KOPT-K1 (cell line): ENCODE results near the gene CCL22.
"Not testable (repeated sequence)": the region's sequence is repeated elsewhere in the genome, so short reads cannot be mapped to it uniquely, and the experiment has no call there.

ENCODE experiments used
- H3K27ac ChIP-seq: fragments of 200-600 bp; sonication (generic); 2 replicates; pipeline ENCODE4 v1.5.1; 2016; ENCODE audit warnings: antibody characterized with exemption, mild to moderate bottlenecking, low read depth, low read length; ENCODE audit not compliant: poor library complexity, severe bottlenecking
- H3K36me3 ChIP-seq: fragments of 200-600 bp; sonication (generic); 2 replicates; pipeline ENCODE4 v1.5.1; 2017; ENCODE audit warnings: antibody characterized with exemption, mild to moderate bottlenecking, low read length, moderate library complexity; ENCODE audit not compliant: insufficient read depth
- H3K9me3 ChIP-seq: fragments of 200-600 bp; sonication (generic); 2 replicates; pipeline ENCODE4 v1.5.1; 2017; ENCODE audit warnings: antibody characterized with exemption, low read length, mild to moderate bottlenecking; ENCODE audit not compliant: insufficient read depth, poor library complexity, severe bottlenecking

Gene CCL22

GRCh38 chr16:57391300-57391699 lies 32.7 kb downstream of the CCL22 start:
- no peaks in the 10 kb centered on the region for H3K9me3 ChIP-seq
- no peak overlapping the region for H3K27ac ChIP-seq
- no peaks in the 10 kb centered on the region for H3K36me3 ChIP-seq

GRCh38 chr16:57391708-57392107 lies 33.1 kb downstream of the CCL22 start:
- Histone ChIP-seq H3K27ac (no peak overlapping the region), H3K36me3 (no peaks in the 10 kb centered on the region), H3K9me3 (no peaks in the 10 kb centered on the region)

DNA sequence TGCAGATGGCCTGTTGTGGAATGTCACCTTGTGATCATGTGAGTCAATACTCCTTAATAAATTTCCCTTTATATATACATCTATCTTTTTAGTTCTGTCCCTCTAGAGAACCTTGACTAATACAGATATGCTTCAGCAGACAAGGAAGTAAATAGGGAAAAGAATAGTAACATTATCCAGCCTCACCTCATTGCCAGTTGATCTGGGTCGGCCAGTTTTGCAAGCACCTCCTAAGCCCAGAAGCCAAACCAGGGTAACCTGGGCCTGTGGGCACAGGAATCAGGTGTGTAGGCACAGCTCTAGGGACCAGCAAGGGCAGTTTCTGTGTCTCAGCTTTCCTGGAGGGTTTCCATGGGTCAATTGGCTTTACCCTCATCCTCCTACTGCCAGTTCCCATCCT lies 34.1 kb downstream of the CCL22 start:
- Histone ChIP-seq H3K9me3 (no peaks in the 10 kb centered on the region), H3K36me3 (no peaks in the 10 kb centered on the region), H3K27ac (no peak overlapping the region)

DNA sequence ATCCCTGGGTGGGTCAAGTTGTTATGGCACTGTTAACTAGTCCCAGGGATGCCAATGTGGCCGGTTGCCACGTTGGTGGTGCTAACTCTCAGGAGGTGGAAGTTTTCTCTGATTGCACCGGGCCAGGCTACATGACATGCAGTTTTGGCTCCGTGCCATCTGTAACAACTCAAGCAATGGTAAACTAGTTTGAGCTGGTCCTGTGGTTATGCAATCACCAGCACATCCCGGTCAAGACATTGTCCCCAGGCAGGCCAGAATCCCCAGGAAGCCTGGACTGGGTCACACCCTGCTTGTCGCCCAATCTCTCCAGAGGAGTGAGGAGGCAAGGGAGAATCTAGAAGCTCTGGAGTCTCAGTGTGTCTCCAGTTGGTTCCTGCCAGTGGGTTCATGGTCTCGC lies 35.9 kb downstream of the CCL22 start:
- no peaks in the 10 kb centered on the region for H3K36me3 ChIP-seq
- H3K27ac ChIP-seq: no peak overlapping the region
- H3K9me3 ChIP-seq: no peaks in the 10 kb centered on the region

DNA sequence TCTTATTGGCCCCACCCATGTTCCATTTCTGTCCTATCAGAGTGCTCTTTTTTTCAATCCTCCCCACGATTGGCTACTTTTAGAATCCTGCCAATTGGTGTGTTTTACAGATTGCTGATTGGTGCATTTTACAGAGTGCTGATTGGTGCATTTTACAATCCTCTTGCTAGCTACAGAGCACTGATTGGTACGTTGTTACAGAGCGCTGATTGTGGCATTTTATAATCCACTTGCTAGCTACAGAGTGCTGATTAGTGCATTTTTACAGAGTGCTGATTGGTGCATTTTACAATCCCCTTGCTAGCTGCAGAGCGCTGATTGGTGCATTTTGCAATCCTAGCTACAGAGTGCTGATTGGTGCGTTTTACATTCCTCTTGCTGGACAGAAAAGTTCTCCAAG lies 36.4 kb downstream of the CCL22 start:
- Histone ChIP-seq H3K9me3 (no peaks in the 10 kb centered on the region), H3K27ac (no peak overlapping the region), H3K36me3 (no peaks in the 10 kb centered on the region)

DNA sequence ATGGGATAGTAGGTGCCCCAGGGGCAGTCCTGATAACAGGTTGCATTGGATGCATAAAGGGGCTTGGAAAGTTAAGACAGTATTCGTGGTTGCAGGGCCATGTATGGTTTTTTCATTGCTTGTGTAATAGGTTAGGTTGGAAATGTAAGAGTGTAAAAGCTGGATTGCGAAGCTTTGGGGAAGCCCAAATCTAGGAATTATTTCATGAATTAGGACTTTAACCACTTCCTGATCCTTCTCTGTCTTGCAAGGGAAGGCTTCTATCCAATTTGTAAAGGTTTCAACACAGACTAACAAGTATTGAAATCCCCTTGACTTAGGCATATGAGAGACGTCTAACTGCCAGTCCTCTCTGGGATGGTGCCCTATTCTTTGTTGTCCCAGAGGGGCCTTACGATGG lies 38.2 kb downstream of the CCL22 start:
- H3K27ac ChIP-seq: no peak overlapping the region
- no peaks in the 10 kb centered on the region for H3K36me3 ChIP-seq
- no peaks in the 10 kb centered on the region for H3K9me3 ChIP-seq

- H3K9me3 ChIP-seq, H3K27ac ChIP-seq, H3K36me3 ChIP-seq: not testable (repeated sequence)
Observed at GRCh38 chr16:57397493-57397892, 38.9 kb downstream of the CCL22 start.

- no peaks in the 10 kb centered on the region for H3K36me3 ChIP-seq
- no peaks in the 10 kb centered on the region for H3K9me3 ChIP-seq
- H3K27ac ChIP-seq: no peak overlapping the region
Observed at GRCh38 chr16:57401943-57402640, 43.5 kb downstream of the CCL22 start.

DNA sequence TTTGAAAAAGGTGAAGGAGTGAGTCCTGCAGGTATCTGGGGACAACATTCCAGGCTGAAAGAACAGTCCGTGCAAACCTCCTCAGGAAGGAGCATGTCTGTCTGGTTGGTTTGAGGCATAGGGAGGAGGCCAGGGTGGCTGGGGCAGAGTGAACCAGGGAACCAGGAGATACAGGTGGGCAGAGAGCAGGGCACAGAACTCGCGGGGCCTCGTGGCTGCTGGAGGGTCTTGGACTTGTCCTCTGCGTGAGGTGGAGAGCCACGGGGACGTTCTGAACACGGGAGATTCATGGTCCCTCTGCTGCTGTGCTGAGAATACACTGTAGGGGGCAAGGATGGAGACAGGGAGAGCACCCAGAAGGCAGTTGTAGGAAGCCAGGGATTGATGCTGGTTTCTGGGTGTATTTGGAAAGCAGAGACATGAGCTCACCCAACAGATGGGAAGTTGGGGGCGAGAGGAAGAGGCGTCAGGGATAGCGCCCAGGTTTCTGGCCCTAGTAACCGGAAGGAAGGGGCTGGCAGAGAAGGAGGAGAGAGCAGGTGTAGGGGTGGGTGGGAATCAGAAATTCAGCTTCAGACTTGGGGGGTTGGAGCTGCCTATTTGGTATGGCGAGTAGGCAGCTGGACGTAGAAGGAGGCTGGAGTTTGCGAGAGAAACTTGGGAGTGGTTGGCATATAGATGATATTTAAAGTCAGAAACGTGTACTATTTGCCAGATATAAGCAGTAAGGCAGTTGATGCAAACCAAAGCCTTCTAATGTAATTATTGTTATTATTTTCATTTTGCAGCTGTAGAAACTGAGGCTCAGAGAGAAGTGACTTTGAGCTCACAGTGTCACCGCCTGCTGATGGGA lies 45.6 kb downstream of the CCL22 start, which contains the start of gene CCL17:
CCL17 (plus strand) TSS at position 803 of the 853 bp plus-strand sequence. CDS start 9,166 bp downstream, outside the sequence.
- no peaks in the 10 kb centered on the region for H3K9me3 ChIP-seq
- H3K36me3 ChIP-seq: no peaks in the 10 kb centered on the region
- no peak within 1 kb of the TSS for H3K27ac ChIP-seq

DNA sequence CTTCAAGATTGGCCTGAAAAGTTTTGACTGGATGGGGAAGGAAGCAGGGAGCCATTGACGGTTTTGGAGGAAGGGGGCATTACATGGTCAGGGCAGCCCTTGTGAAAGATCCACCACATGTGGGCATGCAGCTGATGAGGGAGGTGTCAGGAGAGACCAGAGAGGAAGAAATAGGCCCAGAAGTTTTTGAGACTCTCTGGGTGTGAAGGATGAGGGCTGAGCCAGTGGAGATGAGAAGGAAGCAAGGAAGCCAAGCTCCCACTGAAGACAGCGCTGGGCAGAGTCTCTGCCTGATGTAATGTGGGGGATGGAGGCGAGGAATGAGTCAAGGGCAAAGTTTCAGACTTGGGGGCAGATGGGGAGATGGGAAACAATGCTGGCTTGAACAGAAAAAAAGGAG lies 46.5 kb downstream of the CCL22 start:
- Histone ChIP-seq H3K27ac (no peak overlapping the region), H3K36me3 (no peaks in the 10 kb centered on the region), H3K9me3 (no peaks in the 10 kb centered on the region)

DNA sequence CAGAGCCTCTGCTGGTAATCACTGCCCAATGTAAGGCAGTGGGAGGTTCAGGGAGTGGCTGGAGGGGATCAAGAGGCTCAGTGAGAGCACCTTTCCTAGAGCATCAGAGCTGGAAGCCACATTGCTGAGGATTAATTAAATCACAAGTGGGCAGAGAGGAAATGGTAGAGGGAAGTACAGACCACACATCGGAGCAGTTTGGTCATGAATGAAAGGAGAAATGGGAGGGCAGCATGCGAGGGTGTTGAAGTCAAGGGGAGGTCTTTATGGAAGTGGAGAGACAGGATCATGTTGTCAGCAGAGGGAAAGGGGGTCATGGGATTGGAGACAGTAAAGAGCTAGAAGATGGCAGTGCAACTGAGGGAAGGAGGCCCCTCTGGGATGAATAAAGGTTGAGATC lies 48.3 kb downstream of the CCL22 start:
- H3K36me3 ChIP-seq: no peaks in the 10 kb centered on the region
- H3K27ac ChIP-seq: no peak overlapping the region
- H3K9me3 ChIP-seq: no peaks in the 10 kb centered on the region

DNA sequence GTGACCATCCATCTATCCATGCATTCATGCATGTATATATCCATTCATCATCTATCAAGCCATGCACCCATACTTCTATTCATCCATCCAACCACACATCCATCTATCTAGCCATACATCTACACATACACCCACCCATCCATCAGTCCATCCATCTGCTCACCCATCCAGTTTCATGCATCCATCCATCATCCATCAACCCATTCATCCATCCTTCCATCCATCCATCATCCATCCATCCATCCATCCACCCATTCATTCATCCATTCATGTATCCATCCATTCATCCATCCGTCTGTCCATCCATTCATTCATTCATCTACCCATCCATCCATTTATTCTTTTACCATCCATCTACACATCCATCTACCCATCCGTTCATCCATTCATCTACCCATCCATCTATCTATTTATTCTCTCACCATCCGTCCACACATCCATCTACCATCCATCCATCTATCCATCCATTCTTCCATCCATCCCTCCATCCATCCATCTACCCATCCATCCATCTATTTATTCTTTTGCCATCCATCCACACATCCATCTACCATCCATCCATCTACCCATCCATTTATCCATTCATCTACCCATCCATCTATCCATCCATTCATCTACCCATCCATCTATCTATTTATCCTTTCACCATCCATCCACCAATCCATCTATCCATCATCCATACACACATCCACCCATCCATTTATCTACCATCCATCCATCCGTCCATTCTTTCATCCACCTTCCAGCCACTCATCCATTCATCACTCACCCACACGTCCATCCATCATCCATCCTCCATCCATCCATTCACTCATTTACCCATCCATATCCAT lies 49.2 kb downstream of the CCL22 start:
- H3K27ac ChIP-seq: no peak overlapping the region
- no peaks in the 10 kb centered on the region for H3K36me3 ChIP-seq
- H3K9me3 ChIP-seq: no peaks in the 10 kb centered on the region

GRCh38 chr16:57409065-57409464 lies 50.5 kb downstream of the CCL22 start:
- Histone ChIP-seq H3K9me3 (no peaks in the 10 kb centered on the region), H3K27ac (no peak overlapping the region), H3K36me3 (no peaks in the 10 kb centered on the region)

GRCh38 chr16:57409870-57410587 lies 51.4 kb downstream of the CCL22 start:
- Histone ChIP-seq H3K27ac (no peak overlapping the region), H3K36me3 (no peaks in the 10 kb centered on the region)

More at GRCh38 chr16:57409870-57410587, 51.4 kb downstream of the CCL22 start:
- no peaks in the 10 kb centered on the region for H3K9me3 ChIP-seq
